ENCODE measurements around the gene C6orf89. TPM values are rescaled to one million over a fixed set of nuclear protein-coding genes. Genes with fewer than 3 reads are reported as not detected.

C6orf89 gene
- total and polyA plus RNA-seq, 2 of the 8 experiments (the other 6 are each of a cell fraction or from before 2014, with no cell fraction given): 4.6 to 12.3 TPM

DNA sequence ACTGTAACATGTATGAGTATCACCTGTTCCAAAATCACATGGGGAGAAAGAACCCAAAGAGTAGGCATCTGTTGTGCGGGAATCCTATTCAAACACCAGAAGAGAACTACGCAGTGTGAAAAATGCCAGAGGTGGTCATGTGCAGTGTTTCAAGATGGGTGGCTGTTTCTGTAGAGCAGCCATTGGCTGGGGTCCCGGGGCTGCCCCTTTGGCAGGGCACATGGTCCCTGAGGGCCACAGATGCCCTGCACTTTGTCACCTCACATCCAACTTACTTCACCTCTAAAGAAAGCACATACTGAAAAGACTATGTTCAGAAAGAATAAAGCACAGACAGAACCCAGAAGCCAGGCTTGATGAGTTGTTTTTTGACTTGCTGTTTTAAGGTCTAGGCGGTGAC is 87.9 kb downstream of the C6orf89 start:
- Histone ChIP-seq H3K4ac (replicated peaks; ENCODE audit: insufficient read length, low read depth, low read length) (no peak overlapping the region), H4K5ac (ENCODE audit: insufficient read length, low read depth, low read length) (no peak overlapping the region), H3K4me3 (ENCODE audit: extremely low read depth in 1 of 4, insufficient read depth in 2 of 4, low read depth in 3 of 4, low read length in 4 of 4) (no peak overlapping the region), H2BK20ac (ENCODE audit: low read length) (no peak overlapping the region), H4K8ac (ENCODE audit: extremely low read depth, insufficient read depth, low read length) (no peak overlapping the region), H2AFZ (ENCODE audit: low read length) (no peak overlapping the region), H3K27ac (ENCODE audit: low read depth, low read length) (no peak overlapping the region), H3K79me2 (ENCODE audit: control insufficient read depth in 1 of 2, insufficient read depth in 2 of 2, low read length in 2 of 2) (peaks cover 0 to 9% of the 10 kb centered on the region in 2 experiments; a peak in 1 of 4 replicates), H2BK120ac (replicated peaks; ENCODE audit: low read depth, low read length) (no peak overlapping the region), H4K20me1 (replicated peaks in 1 of 2; ENCODE audit: control insufficient read depth in 1 of 2, insufficient read depth in 2 of 2, low read length in 2 of 2) (peaks cover 8 to 14% of the 10 kb centered on the region in 2 experiments), H3K4me2 (ENCODE audit: insufficient read depth in 1 of 2, low read depth in 2 of 2, low read length in 2 of 2) (no peak overlapping the region), H3K14ac (ENCODE audit: insufficient read length) (no peak overlapping the region), H4K91ac (replicated peaks; ENCODE audit: insufficient read length, low read length) (no peak overlapping the region), H3K36me3 (ENCODE audit: control insufficient read depth in 2 of 4, insufficient read depth in 4 of 4, low read length in 3 of 4) (peaks cover 62 to 94% (median 88%) of the 10 kb centered on the region in 4 experiments), H2BK15ac (ENCODE audit: low read length) (no peak overlapping the region), H3K9ac (replicated peaks in 1 of 4; ENCODE audit: extremely low read depth in 1 of 4, low read depth in 3 of 4, low read length in 3 of 4) (no peak overlapping the region), H2BK12ac (ENCODE audit: low read depth, low read length) (no peak overlapping the region), H3K4me1 (replicated peaks in 1 of 4; ENCODE audit: control insufficient read depth in 3 of 4, insufficient read depth in 4 of 4, low read length in 3 of 4) (no peaks in the 10 kb centered on the region), H2BK5ac (ENCODE audit: low read depth, low read length) (no peak overlapping the region), H3K18ac (ENCODE audit: extremely low read depth, low read length) (no peak overlapping the region), H3K27me3 (replicated peaks in 1 of 4; ENCODE audit: control insufficient read depth in 3 of 4, extremely low read depth in 1 of 4, insufficient read depth in 3 of 4, low read length in 3 of 4) (no peaks in the 10 kb centered on the region), H3K23me2 (ENCODE audit: low read depth, low read length) (no peaks in the 10 kb centered on the region), H3K79me1 (ENCODE audit: low read depth, low read length) (peaks cover 2% of the 10 kb centered on the region; the same call in 1 of the 2 replicates), H3K23ac (ENCODE audit: insufficient read length) (no peak overlapping the region), H2AK5ac (ENCODE audit: low read depth, low read length) (no peak overlapping the region), H3K9me3 (ENCODE audit: insufficient read depth in 2 of 2, low read depth in 1 of 2, low read length in 1 of 2) (no peaks in the 10 kb centered on the region), H3K56ac (replicated peaks; ENCODE audit: insufficient read length, low read depth, low read length) (no peak overlapping the region)
- DNase-seq (ENCODE audit: low read depth in 1 of 2, low spot score in 2 of 2): no peak
- CTCF ChIA-PET (ENCODE audit: partially characterized antibody): no interaction called here
- POLR2A ChIA-PET (ENCODE audit: partially characterized antibody): no interaction called here
- no peak for FAIRE-seq
- 93% methylated on average over 4 of the region's 4 CpGs; no CpG with 5 or more reads in 1 of the 2 experiments for WGBS, 2 experiments (ENCODE audit: extremely low coverage in 1 of 2, insufficient coverage in 1 of 2, insufficient read length in 1 of 2, insufficient replicate concordance in 2 of 2, low coverage in 1 of 2, low lambda C conversion rate in 2 of 2, missing lambda C conversion rate in 1 of 2)
- TF ChIP-seq POLR2AphosphoS5 (IDR thresholded peaks at IDR 0.05; ENCODE audit: low read depth, low read length): no peak
